Heart left ventricle (tissue), 16 donors: ENCODE results near the gene PRKN. TPM values are rescaled to one million over a fixed set of nuclear protein-coding genes. Genes with fewer than 3 reads are reported as not detected.

Source experiments
- ATAC-seq, 4 donors: fragments of 200-7000 bp; cut with Tn5 transposase; one replicate each; pipeline ENCODE4 v1.9.1; 2020 to 2022; ENCODE audit warnings: moderate library complexity in 4 of 4, mild to moderate bottlenecking in 3 of 4, moderate number of reproducible peaks in 1 of 4
- DNase-seq, 5 donors: peaks; one replicate each; pipeline ENCODE4 v3.0.0-alpha.2; 2020
- H3K27ac ChIP-seq, 12 donors: fragments of 200-600 bp; sonication (generic) in 4 of 12; one replicate each; pipeline versions ENCODE4 v1.5.0 to v1.8.0; 2016 to 2022; ENCODE audit warnings: mild to moderate bottlenecking in 2 of 12
- H3K27me3 ChIP-seq, 9 donors: fragments of 200-600 bp; sonication (generic) in 2 of 9; one replicate each; pipeline versions ENCODE4 v1.5.1 to v1.8.0; 2016 to 2022; ENCODE audit warnings: mild to moderate bottlenecking in 3 of 9
- H3K36me3 ChIP-seq, 9 donors: fragments of 200-600 bp; sonication (generic) in 2 of 9; one replicate each; pipeline versions ENCODE4 v1.5.0 to v1.8.0; 2018 to 2022; ENCODE audit warnings: mild to moderate bottlenecking in 2 of 9
- H3K4me1 ChIP-seq, 12 donors: fragments of 200-600 bp; sonication (generic) in 4 of 12; one replicate each; pipeline versions ENCODE4 v1.5.0 to v1.8.0; 2016 to 2022; ENCODE audit warnings: mild to moderate bottlenecking in 3 of 12
- H3K4me3 ChIP-seq, 12 donors: fragments of 200-600 bp; sonication (generic) in 4 of 12; one replicate each; pipeline versions ENCODE4 v1.5.0 to v1.8.0; 2017 to 2022; ENCODE audit warnings: mild to moderate bottlenecking in 9 of 12, moderate library complexity in 4 of 12
- H3K9me3 ChIP-seq, 12 donors: fragments of 200-600 bp; sonication (generic) in 4 of 12; one replicate each; pipeline versions ENCODE4 v1.5.0 to v1.8.0; 2016 to 2022; ENCODE audit warnings: mild to moderate bottlenecking in 1 of 12
- CTCF ChIP-seq, 12 donors: fragments of 200-600 bp; sonication (generic) in 4 of 12; IDR thresholded peaks; one replicate each; pipeline versions ENCODE4 v1.5.0 to v1.8.0; 2018 to 2022; ENCODE audit warnings: antibody characterized with exemption in 12 of 12, mild to moderate bottlenecking in 5 of 12
- POLR2A ChIP-seq, 2 donors: fragments of 450-650 bp; IDR thresholded peaks; one replicate each; pipeline ENCODE4 v1.6.1; 2017; ENCODE audit warnings: antibody characterized with exemption in 2 of 2, mild to moderate bottlenecking in 2 of 2, moderate library complexity in 2 of 2
- WGBS, 4 donors: extraction: QIAGEN DNeasy Blood & Tissue Kit in 2 of 4; methylation state at CpG; one replicate each; pipeline versions ENCODE4 v1.1.5 to v1.1.7; 2013 to 2018; 5-methylcytosine and 5-hydroxymethylcytosine counted together
- intact Hi-C, 10 donors: fragments of 100-400 bp; cut with DNase I; formaldehyde crosslinking; loops; one replicate each; pipeline versions ENCODE4 v1.11.1 to v1.14.2; 2022
- polyA plus RNA-seq, 2 donors: library from polyadenylated mRNA; stranded (reverse); fragments of 200-250 nt; gene quantifications; one replicate each; pipeline ENCODE4 v1.2.3, GENCODE V29; 2013
- total RNA-seq, 9 donors: library from RNA; depleted of rRNA in 2 of 9; stranded (reverse); fragments of >200 nt in 2 of 9; fragmentation: NEBNext Ultra II Directional in 3 of 9; extraction: Animal tissue kit (Norgen Biotek cat#: 25700) in 3 of 9; gene quantifications; one replicate each; pipeline versions ENCODE4 v1.1.0 to v1.2.4, GENCODE V29; 2016 to 2023
- donor health status: ischemic (EF 13 %, LVEDD 7.1; RV severe dilation, severe dysfunction).
- donor health status: healthy with polysubstance abuse.
- donor health status: DM: no; HTN: yes; CAD: no.
- donor health status: DM: no; HTN: no; CAD: no.
- donor health status: ischemic (EF 25% LVEDD 6.9; RV normal size, moderate dysfunction).
- donor health status: ischemic (EF 25% LVEDD 5.7; RV mildly dilated, moderate dysfunction).
- donor health status: healthy.
- donor health status: DM: yes; HTN: yes; CAD: no.
- donor health status: ischemic (EF 35%, LVEDD 5.7; RV mildly dilated, moderate dysfunction).
- donor health status: nonischemic (EF 11% LVEDD 7.7; RV severe dilation, severe dysfunction).
- donor health status: DM: yes; HTN: yes; CAD: no.
- donor health status: PGD.
- donor health status: ischemic (EF 29% LVEDD 5.4; RV normal size, mild dysfunction).
- donor health status: nonischemic (EF 23%, LVEDD 6.1; RV moderate dilation, normal function).

Gene PRKN
- total and polyA plus RNA-seq, 11 donors: 3.4 to 32.5 (median 21.2) TPM

- Histone ChIP-seq H3K9me3 (peaks cover 0 to 9% (median 0%) of the 10 kb centered on the region in 12 donors), H3K27me3 (no peaks in the 10 kb centered on the region), H3K27ac (no peak overlapping the region), H3K4me3 (no peak overlapping the region), H3K4me1 (peaks cover 0 to 6% (median 1%) of the 10 kb centered on the region in 12 donors), H3K36me3 (no peaks in the 10 kb centered on the region)
- DNase-seq: no peak
- ATAC-seq: peak in 2 of 4 donors; percentile 41 to 44
- intact Hi-C loops: loop anchor here in 1 of 10 donors (5.0 kb wide), 1 partner anchor 297 kb away; no protein-coding TSS in a partner anchor
- TF ChIP-seq CTCF (IDR thresholded peaks at IDR 0.05) (no peak), POLR2A (IDR thresholded peaks at IDR 0.05) (no peak)
- 63 to 69% (median 67%) methylated on average over 9 of the region's 9 CpGs for WGBS, 4 donors
Observed at GRCh38 chr6:161395716-161396231, 1331.8 kb downstream of the PRKN start.

GRCh38 chr6:161394437-161394836 is 1333.1 kb downstream of the PRKN start:
- ATAC-seq (no peak), DNase-seq (no peak)
- Histone ChIP-seq H3K36me3 (no peaks in the 10 kb centered on the region), H3K4me1 (peaks cover 0 to 6% (median 1%) of the 10 kb centered on the region in 12 donors), H3K27ac (no peak overlapping the region), H3K9me3 (peaks cover 0 to 7% (median 0%) of the 10 kb centered on the region in 12 donors), H3K4me3 (no peak overlapping the region), H3K27me3 (no peaks in the 10 kb centered on the region)
- intact Hi-C loops: no loop called here
- no peak for TF ChIP-seq CTCF (IDR thresholded peaks at IDR 0.05)
- TF ChIP-seq POLR2A (IDR thresholded peaks at IDR 0.05): no peak
- 87 to 94% (median 92%) methylated on average over 5 of the region's 5 CpGs for WGBS, 4 donors

DNA sequence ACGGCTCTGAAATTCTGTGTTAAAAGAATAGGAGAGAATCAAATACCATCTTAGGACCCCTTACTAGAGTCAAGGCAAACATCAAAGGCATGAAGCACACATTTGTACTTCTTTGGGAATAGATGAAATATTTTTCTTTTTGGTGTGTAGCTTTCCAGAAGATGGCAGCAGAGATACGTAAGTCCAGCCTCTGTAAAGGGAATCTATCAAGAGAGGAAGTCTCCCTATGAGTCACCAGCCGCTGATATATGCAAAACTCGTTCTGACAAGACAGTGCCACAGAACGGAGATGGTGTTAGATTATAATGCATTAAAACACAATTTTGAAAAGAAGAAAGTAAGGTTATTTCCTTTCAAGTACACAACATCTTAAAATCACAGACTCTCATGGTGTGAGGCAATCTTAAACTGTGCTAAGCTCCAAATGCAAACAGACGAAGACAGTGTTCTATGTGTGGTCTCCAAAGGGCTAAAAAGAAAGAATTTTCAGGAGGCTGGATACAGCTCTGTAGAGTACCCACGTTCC is 1333.7 kb downstream of the PRKN start:
- Histone ChIP-seq H3K4me1 (peaks cover 0 to 6% (median 1%) of the 10 kb centered on the region in 12 donors), H3K27ac (no peak overlapping the region), H3K4me3 (no peak overlapping the region), H3K27me3 (no peaks in the 10 kb centered on the region), H3K9me3 (peaks cover 0 to 3% (median 0%) of the 10 kb centered on the region in 12 donors), H3K36me3 (no peaks in the 10 kb centered on the region)
- intact Hi-C loops: no loop called here
- peak; percentile 68 to 89 (median 85) for ATAC-seq
- DNase-seq: peak in 2 of 5 donors; percentile 47 to 51
- TF ChIP-seq CTCF (IDR thresholded peaks at IDR 0.05) (peak; percentile 40 to 74 (median 62)), POLR2A (IDR thresholded peaks at IDR 0.05) (no peak)
- 16 to 21% (median 19%) methylated on average over 7 of the region's 7 CpGs for WGBS, 4 donors

- Histone ChIP-seq H3K36me3 (no peaks in the 10 kb centered on the region), H3K9me3 (peaks cover 0 to 8% (median 0%) of the 10 kb centered on the region in 12 donors), H3K4me3 (no peak overlapping the region), H3K27ac (no peak overlapping the region), H3K27me3 (no peaks in the 10 kb centered on the region), H3K4me1 (peaks cover 0 to 6% (median 1%) of the 10 kb centered on the region in 12 donors)
- TF ChIP-seq CTCF (IDR thresholded peaks at IDR 0.05) (no peak), POLR2A (IDR thresholded peaks at IDR 0.05) (no peak)
- no peak for DNase-seq
- intact Hi-C loops: no loop called here
- ATAC-seq: no peak
- 64 to 75% (median 66%) methylated on average over 3 of the region's 3 CpGs for WGBS, 4 donors
Observed at GRCh38 chr6:161393292-161393691, 1334.3 kb downstream of the PRKN start.
